C1 segment of cervical spinal cord (tissue), 14 donors: Measurements from ENCODE around the gene ZNF365.
"Not testable (repeated sequence)": the region's sequence is repeated elsewhere in the genome, so short reads cannot be mapped to it uniquely, and the experiment has no call there.

ENCODE experiments used
- DNase-seq, 14 donors: peaks; one replicate each; lab custom pipeline; 2025; lab: John Stamatoyannopoulos, UW

Gene ZNF365, protein sequence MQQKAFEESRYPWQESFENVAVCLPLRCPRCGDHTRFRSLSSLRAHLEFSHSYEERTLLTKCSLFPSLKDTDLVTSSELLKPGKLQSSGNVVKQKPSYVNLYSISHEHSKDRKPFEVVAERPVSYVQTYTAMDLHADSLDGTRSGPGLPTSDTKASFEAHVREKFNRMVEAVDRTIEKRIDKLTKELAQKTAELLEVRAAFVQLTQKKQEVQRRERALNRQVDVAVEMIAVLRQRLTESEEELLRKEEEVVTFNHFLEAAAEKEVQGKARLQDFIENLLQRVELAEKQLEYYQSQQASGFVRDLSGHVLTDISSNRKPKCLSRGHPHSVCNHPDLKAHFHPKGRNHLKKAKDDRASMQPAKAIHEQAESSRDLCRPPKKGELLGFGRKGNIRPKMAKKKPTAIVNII

DNA sequence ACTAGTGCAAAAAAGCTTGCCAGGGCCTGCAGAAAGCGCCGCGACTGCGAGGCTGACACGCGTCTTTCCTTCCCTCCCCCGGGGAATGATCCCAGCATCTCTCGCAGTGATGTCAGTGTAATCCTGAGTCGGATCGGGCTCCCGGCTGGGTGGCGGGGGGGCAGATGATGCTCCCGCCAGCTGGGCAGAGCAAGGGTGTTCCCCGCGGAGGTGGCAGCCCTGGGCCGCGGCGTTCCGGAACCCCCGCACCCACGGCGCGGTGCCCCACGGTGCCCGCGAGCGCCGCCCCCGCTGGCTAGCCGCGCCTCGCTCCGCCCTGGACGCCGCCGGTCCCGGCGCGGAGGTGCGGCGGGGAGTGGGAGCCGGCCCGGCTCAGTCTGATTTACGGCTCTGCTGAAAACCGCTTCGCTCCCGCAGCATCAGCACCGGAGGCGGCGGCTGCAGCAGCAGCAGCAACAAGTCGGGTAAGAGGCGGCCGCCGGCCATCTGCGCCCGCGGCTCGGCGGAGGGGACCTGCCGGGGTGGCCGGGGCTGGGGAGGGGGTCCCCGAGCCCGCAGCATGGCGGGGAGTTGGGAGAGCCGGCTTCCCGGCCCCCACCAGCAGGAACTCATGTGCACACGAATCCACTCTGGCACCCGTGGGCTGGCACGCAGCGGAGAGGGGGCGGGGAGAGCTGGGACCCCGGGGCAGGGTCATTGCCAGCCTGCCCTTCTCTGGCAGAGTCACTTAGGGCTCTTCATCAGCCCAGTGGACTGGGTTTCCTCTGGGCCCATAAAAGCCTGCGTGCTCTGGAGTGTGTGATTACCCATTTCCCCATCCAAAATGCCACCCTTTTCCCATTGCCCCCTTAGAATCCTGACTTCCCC lies at the start of gene ZNF365:
Gene ZNF365, plus strand, starts transcription at position 375 of the 867 bp plus-strand sequence. CDS start 1,825 bp downstream, outside the sequence.
- DNase-seq: peak in 12 of 14 donors; percentile 40 to 84 (median 69)

DNA sequence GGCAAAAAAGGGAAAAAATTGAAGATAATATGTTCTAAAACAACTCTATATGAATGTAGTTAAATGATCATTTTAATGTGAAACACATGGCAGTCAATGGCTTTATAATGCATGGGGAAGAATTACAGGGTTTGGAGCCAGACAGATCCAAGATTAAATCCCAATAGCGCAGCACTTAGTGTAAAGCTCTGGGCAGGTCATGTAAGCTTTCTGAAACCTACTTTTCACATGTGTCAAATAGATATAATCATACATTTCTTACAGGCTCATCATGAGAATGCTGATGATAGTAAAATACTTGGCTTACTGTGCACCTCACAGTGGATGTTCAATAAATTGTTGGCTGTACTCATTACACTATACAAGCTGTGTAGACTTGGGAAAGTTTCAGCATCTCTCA lies 48.0 kb upstream of the ZNF365 start:
- DNase-seq: no peak

GRCh38 chr10:62327885-62328284 lies 46.3 kb upstream of the ZNF365 start:
- DNase-seq: no peak

GRCh38 chr10:62330213-62330612 lies 44.0 kb upstream of the ZNF365 start:
- no peak for DNase-seq

GRCh38 chr10:62332406-62332805 lies 41.8 kb upstream of the ZNF365 start:
- DNase-seq: no peak

GRCh38 chr10:62333135-62333889 lies 40.9 kb upstream of the ZNF365 start:
- no peak for DNase-seq

DNA sequence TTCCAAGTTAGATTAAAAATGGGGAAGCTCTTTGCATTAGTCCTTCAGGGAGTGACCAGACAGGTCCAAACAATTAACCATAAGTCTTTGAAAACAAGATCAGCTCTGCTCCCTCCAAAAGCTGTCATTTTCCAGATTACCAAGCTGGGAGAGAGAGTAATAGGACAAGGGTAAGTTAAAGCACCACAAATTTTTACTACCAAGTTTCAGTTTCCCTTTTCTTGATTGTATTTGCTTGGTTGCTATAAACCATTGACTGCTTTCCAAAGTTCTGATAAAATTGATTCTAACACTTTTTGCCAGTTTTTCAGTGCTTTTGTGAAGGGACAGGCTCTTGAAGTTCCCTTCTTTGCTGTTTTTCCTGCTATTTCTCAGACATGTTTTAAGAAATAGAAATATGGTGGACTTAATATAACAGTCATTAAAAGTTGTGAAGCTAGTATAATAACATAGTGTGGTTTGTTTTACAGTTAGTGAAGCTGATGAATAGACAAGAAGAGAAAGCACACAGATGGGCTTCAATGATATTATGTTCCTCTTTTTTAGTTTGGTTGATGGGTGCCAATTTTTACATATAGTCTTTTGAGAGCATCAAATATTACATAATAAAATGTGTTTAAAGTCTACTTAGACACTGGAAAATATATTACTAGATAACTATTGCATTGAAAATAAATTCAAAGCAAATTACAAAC lies 40.0 kb upstream of the ZNF365 start:
- no peak for DNase-seq

- DNase-seq: no peak
Measured at GRCh38 chr10:62335326-62335725, 38.8 kb upstream of the ZNF365 start.

DNA sequence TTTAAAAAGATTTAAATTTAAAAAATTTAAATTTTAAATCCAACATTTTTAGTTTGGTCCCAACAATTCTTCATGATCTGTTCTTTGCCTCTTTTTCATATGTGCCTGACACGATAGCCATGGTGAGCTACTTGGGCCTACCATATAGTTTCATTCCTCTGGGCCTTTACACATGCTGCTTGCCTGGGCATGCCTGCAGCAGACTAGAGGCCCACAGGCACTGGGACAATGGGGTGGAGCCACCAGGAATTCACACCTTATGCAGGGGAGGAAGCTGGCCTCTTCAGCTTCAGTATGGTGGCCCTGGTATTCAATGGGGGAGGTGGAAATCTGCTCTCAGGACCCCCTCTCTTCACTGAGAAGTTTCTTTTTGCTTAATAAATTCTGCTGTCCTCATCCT lies 37.8 kb upstream of the ZNF365 start:
- no peak for DNase-seq

DNA sequence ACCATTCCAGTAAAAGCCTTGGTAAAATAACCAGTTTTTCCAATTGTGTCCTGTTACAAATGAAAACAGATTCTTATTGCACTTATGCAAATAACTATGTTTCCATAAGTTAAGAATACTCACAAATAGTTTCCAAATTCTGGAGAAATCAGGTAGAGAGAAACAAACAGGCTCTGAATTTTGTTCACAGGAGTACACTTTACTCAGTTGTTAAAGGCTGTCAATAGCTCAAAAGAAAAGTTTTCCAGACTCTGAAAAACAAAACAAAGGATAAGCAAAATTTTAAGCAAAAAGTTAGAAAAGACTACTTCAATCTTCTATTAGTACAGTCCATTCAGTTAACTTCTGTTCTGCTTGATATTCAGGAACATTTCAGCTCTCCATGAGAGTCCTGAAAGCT lies 32.8 kb upstream of the ZNF365 start:
- DNase-seq: no peak

- DNase-seq: no peak
Measured at GRCh38 chr10:62343000-62343399, 31.2 kb upstream of the ZNF365 start.

- DNase-seq: no peak
Measured at GRCh38 chr10:62348029-62348428, 26.1 kb upstream of the ZNF365 start.

DNA sequence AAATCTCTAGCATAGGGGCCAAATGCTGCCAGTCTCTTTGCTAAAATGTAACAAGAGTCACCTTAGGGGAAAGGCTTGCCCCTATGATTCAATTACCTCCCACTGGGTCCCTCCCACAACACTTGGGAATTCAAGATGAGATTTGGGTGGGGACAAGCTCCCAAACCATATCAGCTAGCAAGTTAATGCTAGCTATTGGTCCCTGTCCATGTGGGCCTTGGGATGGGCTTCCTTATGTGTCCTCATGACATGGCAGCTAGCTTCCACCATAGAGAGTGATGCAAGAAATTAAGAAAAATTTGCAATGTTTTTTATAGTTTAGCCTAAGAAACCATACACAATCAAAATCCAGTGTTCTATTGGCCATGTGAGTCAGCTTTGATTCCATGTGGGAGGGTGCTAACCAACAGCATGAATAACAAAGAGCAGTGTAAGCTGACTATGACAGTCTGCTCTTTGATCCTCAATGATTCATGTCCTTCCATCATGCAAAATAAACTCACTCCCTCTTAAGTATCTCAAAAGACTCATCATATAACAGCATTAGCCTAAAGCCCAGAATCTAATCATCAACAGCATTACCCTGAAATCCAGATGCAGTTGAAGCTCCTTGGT lies 21.7 kb upstream of the ZNF365 start:
- DNase-seq: no peak

DNA sequence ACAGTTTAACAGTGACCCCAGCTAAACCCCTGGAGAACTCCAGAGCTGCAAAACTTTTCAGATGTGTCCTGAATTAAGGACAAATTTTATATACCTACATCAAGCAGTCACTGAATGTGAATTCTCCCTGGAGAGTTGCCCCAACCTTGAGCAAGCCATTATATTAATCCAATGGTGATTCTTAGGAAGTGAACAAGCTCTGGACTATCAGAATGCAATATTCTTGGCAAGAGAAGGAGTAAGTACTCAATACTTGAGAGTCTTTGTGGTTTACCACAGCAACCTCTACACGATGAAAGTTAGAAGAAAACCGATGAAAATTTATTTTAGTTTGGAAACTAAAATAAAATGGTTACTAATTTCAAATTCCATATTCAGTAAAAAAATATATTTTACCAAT lies 19.3 kb upstream of the ZNF365 start:
- DNase-seq: no peak

DNA sequence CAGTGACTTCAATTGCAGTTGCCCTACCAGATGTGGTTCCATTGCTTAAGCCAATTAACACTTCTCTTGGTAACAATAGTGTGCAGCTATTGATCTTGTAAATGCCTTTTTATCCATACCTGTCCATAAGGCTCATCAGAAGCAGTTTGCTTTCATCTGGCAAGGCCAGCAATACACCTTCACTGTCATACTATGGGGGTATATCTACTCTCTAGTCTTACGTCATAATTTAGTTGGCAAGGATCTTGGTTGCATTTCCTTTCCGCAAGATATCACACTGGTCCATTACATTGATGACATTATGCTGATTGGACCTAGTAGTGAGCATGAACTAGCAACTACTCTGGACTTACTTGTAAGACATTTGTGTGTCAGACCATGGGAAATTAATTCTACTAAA lies 17.7 kb upstream of the ZNF365 start:
- no peak for DNase-seq

- not testable (repeated sequence) for DNase-seq
Measured at GRCh38 chr10:62358151-62358550, 16.0 kb upstream of the ZNF365 start.

- no peak for DNase-seq
Measured at GRCh38 chr10:62373639-62373994, 552 bp upstream of the ZNF365 start.

GRCh38 chr10:62374862-62375710 lies 917 bp downstream of the ZNF365 start:
- DNase-seq: peak in 10 of 14 donors; percentile 35 to 70 (median 56)

DNA sequence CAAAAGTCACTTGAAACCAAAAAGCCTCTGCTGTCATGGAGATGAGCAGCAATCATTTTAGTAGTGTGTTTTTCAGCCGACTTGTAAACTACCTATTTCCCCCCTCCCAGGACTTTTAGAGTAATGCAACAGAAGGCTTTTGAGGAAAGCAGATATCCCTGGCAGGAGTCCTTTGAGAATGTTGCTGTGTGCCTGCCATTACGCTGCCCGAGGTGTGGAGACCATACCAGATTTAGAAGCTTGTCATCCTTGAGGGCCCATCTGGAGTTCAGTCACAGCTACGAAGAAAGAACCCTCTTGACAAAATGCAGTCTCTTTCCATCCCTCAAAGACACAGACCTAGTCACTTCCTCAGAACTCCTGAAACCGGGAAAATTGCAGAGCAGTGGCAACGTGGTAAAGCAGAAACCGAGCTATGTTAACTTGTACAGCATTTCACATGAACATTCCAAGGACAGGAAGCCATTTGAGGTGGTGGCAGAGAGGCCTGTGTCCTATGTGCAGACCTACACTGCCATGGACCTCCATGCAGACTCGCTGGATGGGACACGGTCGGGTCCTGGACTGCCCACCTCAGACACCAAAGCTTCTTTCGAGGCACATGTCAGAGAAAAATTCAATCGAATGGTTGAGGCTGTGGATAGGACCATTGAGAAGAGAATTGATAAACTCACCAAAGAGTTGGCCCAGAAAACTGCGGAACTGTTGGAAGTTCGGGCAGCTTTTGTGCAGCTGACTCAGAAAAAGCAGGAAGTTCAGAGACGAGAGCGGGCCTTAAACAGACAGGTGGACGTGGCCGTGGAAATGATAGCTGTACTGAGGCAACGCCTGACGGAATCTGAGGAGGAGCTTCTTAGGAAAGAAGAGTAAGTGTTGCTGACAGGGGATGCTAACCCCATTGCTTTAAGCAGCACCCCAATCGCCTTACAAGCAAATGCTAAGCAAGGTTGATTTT lies 2.2 kb downstream of the ZNF365 start:
- DNase-seq: peak in 6 of 14 donors; percentile 8 to 61 (median 36)
